Body of pancreas (tissue), 4 donors: ENCODE results near the gene KPRP. TPM values are rescaled to one million over a fixed set of nuclear protein-coding genes. Genes with fewer than 3 reads are reported as not detected.

ENCODE experiments used
- ATAC-seq: fragments of 150-250 bp; one replicate; pipeline ENCODE4 v1.9.1; 2016
- DNase-seq, 4 donors: peaks; one replicate each; pipeline ENCODE4 v3.0.0-alpha.2; 2019
- H3K27ac ChIP-seq, 4 donors: fragments of 200-600 bp; sonication (generic); 1 replicate in 3 of 4; 2 replicates in 1 of 4; pipeline versions ENCODE4 v1.5.1 to v1.6.1; 2016 to 2019; ENCODE audit warnings: mild to moderate bottlenecking in 1 of 4, mixed read lengths in 1 of 4, moderate library complexity in 1 of 4
- H3K27me3 ChIP-seq, 2 donors: fragments of 200-600 bp; sonication (generic); one replicate each; pipeline ENCODE4 v1.6.0; 2016; ENCODE audit warnings: mild to moderate bottlenecking in 1 of 2
- H3K36me3 ChIP-seq, 2 donors: fragments of 200-600 bp; sonication (generic); replicated peaks in 1 of 2; 2 replicates each; pipeline ENCODE4 v1.5.1; 2016; ENCODE audit warnings: low read depth in 2 of 2; ENCODE audit not compliant: insufficient read depth in 1 of 2
- H3K4me1 ChIP-seq: fragments of 200-600 bp; sonication (generic); one replicate; pipeline ENCODE4 v1.6.0; 2016
- H3K4me3 ChIP-seq, 2 donors: fragments of 200-600 bp; sonication (generic); 1 replicate in 1 of 2; 2 replicates in 1 of 2; pipeline ENCODE4 v1.5.1; 2016 to 2019
- H3K9me3 ChIP-seq, 3 donors: fragments of 200-600 bp; sonication (generic); 1 replicate in 2 of 3; 2 replicates in 1 of 3; pipeline ENCODE4 v1.5.1; 2016
- POLR2A ChIP-seq, 3 donors: fragments of 450-650 bp; IDR thresholded peaks; one replicate each; pipeline ENCODE4 v1.6.1; 2016; ENCODE audit warnings: antibody characterized with exemption in 3 of 3, mild to moderate bottlenecking in 2 of 3
- WGBS, 2 donors: methylation state at CpG; one replicate each; pipeline ENCODE4 v1.1.5; 2017; 5-methylcytosine and 5-hydroxymethylcytosine counted together
- intact Hi-C: fragments of 100-400 bp; cut with DNase I; formaldehyde crosslinking; loops from one replicate; pipeline ENCODE4 v1.15.1; 2023
- total RNA-seq, 2 donors: library from RNA; depleted of rRNA; stranded (reverse); fragments of >200 nt; gene quantifications; one replicate each; pipeline ENCODE4 v1.1.0, GENCODE V29; 2016
- TF ChIP-seq, protein P1 (sequence below), 7 experiments: fragments of 450-650 bp in 4 of 7; fragments of 200-600 bp in 3 of 7; sonication (generic) in 3 of 7; IDR thresholded peaks; one replicate each; pipeline ENCODE4 v1.5.1; 2016 to 2019; ENCODE audit warnings: antibody characterized with exemption in 7 of 7

Gene KPRP
- total RNA-seq, 2 donors from 2014 or later = not detected

DNA sequence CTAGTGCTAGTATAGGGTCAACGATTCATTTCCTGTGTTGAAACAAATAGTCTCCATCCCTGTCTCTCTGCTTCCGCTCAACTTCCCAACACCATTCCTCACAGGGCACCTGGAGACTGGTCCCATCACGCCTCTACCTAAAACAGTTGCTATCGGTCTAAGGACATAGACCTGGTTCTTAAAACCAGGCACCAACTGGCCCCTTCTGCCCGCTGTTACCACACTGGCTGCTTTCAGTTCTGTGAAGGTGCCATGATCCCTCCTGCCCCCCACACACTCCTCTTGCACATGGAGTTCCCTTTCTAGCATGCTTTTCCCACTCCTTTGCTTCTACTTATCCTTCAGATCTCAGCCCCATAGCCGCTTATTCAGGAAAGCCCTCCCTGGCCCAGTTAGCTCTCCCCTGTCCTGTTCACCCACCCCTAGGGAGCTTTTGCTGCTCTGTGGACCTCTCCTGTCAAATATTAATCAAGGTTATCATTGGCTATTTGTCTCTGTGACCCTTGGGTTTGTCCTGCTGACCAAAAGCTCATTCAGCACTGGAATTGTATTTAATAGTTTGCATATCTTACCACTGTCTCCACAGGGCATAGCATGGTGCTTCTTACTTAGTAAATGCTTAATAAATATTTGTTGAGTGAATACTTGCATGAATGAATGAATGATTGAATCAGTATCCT lies 11.9 kb upstream of the KPRP start:
- H3K27me3 ChIP-seq = no peaks in the 10 kb centered on the region
- H3K4me1 ChIP-seq = no peaks in the 10 kb centered on the region
- H3K9me3 ChIP-seq = no peaks in the 10 kb centered on the region
- TF ChIP-seq, protein P1, sequence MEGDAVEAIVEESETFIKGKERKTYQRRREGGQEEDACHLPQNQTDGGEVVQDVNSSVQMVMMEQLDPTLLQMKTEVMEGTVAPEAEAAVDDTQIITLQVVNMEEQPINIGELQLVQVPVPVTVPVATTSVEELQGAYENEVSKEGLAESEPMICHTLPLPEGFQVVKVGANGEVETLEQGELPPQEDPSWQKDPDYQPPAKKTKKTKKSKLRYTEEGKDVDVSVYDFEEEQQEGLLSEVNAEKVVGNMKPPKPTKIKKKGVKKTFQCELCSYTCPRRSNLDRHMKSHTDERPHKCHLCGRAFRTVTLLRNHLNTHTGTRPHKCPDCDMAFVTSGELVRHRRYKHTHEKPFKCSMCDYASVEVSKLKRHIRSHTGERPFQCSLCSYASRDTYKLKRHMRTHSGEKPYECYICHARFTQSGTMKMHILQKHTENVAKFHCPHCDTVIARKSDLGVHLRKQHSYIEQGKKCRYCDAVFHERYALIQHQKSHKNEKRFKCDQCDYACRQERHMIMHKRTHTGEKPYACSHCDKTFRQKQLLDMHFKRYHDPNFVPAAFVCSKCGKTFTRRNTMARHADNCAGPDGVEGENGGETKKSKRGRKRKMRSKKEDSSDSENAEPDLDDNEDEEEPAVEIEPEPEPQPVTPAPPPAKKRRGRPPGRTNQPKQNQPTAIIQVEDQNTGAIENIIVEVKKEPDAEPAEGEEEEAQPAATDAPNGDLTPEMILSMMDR (IDR thresholded peaks at IDR 0.05) = no peak
- no peak for TF ChIP-seq POLR2A (IDR thresholded peaks at IDR 0.05)
- H3K36me3 ChIP-seq = no peaks in the 10 kb centered on the region
- no peak overlapping the region for H3K27ac ChIP-seq
- no peak for ATAC-seq
- intact Hi-C loops = no loop called here
- 67 to 68% methylated on average over 6 of the region's 6 CpGs for WGBS, 2 donors
- DNase-seq = no peak
- no peak overlapping the region for H3K4me3 ChIP-seq

DNA sequence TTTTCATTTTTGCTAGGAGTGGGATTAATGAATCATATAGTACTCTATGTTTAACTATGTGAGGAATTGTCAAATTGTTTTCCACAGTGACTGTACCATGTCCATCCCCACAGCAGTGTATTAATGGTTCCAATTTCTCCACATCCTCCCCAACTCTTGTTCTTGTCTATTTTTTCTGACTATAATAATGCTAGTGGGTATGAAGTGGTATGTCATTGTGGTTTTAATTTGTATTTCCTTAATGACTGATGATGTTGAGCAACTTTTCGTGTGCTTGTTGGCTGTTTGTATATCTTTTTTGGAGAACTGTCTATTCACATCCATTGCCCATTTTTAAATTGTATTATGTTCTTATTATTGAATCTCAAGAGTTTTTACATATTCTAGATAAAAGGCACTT lies 10.0 kb upstream of the KPRP start:
- no peak for DNase-seq
- Histone ChIP-seq H3K27ac (no peak overlapping the region), H3K27me3 (no peaks in the 10 kb centered on the region), H3K4me3 (no peak overlapping the region), H3K36me3 (no peaks in the 10 kb centered on the region), H3K4me1 (no peaks in the 10 kb centered on the region), H3K9me3 (no peaks in the 10 kb centered on the region)
- 15 to 37% methylated on average over 1 of the region's 1 CpG for WGBS, 2 donors
- no peak for TF ChIP-seq POLR2A (IDR thresholded peaks at IDR 0.05)
- TF ChIP-seq, protein P1 (IDR thresholded peaks at IDR 0.05) = no peak
- ATAC-seq = no peak
- intact Hi-C loops = no loop called here

DNA sequence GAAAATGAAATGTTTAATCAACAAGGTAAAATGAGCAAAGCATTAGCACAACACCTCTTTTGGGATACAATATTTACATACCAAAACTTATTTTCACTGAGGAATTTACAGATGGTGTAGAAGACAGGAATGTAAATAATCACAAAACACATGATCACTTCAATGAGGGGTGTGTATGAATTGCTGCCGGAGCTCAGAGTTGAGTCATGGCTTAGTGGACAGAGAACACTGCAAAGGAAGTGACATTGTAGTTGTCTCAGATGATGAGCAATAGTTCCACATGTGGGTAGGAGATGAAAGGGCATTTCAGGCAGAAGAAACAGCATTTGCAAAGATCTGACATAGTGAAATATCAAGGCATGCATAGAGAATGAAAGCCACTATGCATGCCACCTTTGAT lies 5.6 kb upstream of the KPRP start:
- H3K27me3 ChIP-seq = no peaks in the 10 kb centered on the region
- intact Hi-C loops = no loop called here
- ATAC-seq (no peak), DNase-seq (no peak)
- H3K4me3 ChIP-seq = no peak overlapping the region
- no peaks in the 10 kb centered on the region for H3K4me1 ChIP-seq
- H3K27ac ChIP-seq = no peak overlapping the region
- WGBS, 2 donors = 10 to 21% methylated on average over 1 of the region's 1 CpG
- no peaks in the 10 kb centered on the region for H3K9me3 ChIP-seq
- TF ChIP-seq, protein P1 (IDR thresholded peaks at IDR 0.05) = no peak
- no peak for TF ChIP-seq POLR2A (IDR thresholded peaks at IDR 0.05)
- H3K36me3 ChIP-seq = no peaks in the 10 kb centered on the region

DNA sequence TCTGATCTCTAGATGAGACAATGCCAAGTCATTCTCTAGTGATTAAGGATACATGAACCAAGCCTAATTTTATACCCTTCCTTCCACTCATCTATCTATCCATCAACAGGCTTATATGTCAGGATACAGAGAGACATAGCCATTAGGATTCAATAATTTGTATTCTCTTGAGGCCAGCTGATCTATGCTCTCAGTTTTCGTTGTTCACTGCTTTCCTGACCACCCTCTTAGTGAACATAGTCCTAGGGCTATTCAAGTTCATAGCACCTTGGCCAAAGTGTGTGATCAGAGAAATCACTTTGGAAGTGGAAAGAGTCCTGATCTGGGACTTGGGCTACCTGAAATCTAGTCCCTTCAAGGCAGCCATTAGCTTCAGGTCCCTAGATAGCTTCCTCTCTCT lies 4.2 kb upstream of the KPRP start:
- H3K4me3 ChIP-seq = no peak overlapping the region
- intact Hi-C loops = no loop called here
- no peaks in the 10 kb centered on the region for H3K36me3 ChIP-seq
- H3K27ac ChIP-seq = no peak overlapping the region
- no peaks in the 10 kb centered on the region for H3K4me1 ChIP-seq
- DNase-seq (no peak), ATAC-seq (no peak)
- WGBS, 2 donors = 9 to 17% methylated on average over 1 of the region's 1 CpG
- no peaks in the 10 kb centered on the region for H3K9me3 ChIP-seq
- TF ChIP-seq, protein P1 (IDR thresholded peaks at IDR 0.05) = no peak
- no peak for TF ChIP-seq POLR2A (IDR thresholded peaks at IDR 0.05)
- H3K27me3 ChIP-seq = no peaks in the 10 kb centered on the region

DNA sequence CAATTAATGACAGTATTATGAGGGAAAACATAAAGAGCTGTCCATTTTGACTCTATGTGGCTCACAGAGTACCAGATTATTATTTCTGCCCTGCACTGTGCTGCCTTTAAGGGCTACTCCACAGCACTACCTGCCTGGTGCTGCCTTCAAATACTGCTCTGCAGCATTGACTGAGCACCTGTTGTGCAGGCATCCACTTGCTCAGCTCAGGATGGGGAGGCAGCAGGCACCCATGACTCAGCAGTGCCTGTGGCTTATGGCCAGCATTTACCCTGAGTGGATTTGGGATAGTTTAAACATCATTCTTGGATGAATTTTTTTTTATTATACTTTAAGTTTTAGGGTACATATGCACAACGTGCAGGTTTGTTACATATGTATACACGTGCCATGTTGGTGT lies 953 bp upstream of the KPRP start:
- no peak for TF ChIP-seq POLR2A (IDR thresholded peaks at IDR 0.05)
- TF ChIP-seq, protein P1 (IDR thresholded peaks at IDR 0.05) = no peak
- WGBS, 2 donors = 50 to 60% methylated on average over 2 of the region's 2 CpGs
- Histone ChIP-seq H3K36me3 (no peaks in the 10 kb centered on the region), H3K4me1 (no peaks in the 10 kb centered on the region), H3K9me3 (no peaks in the 10 kb centered on the region), H3K4me3 (no peak overlapping the region), H3K27me3 (no peaks in the 10 kb centered on the region), H3K27ac (no peak overlapping the region)
- intact Hi-C loops = no loop called here
- DNase-seq (no peak), ATAC-seq (no peak)
